IPS-NIHi7 (cell line): ENCODE data around the gene MAGI2.
"Not testable (repeated sequence)": the region's sequence is repeated elsewhere in the genome, so short reads cannot be mapped to it uniquely, and the experiment has no call there.

Source experiments
- DNase-seq: peaks from one replicate; pipeline ENCODE4 v3.0.0; 2012; ENCODE audit warnings: mixed read lengths; ENCODE audit errors: extremely low spot score

The MAGI2 gene

GRCh38 chr7:78359836-78360235, 1093.6 kb downstream of the MAGI2 start:
- DNase-seq: no peak

GRCh38 chr7:78357709-78358108, 1095.8 kb downstream of the MAGI2 start:
- no peak for DNase-seq

GRCh38 chr7:78355834-78356233, 1097.6 kb downstream of the MAGI2 start:
- DNase-seq: no peak

GRCh38 chr7:78350926-78351325, 1102.5 kb downstream of the MAGI2 start:
- DNase-seq: no peak

GRCh38 chr7:78350391-78350790, 1103.1 kb downstream of the MAGI2 start:
- DNase-seq: no peak

- DNase-seq: no peak
Measured at GRCh38 chr7:78346827-78347226, 1106.6 kb downstream of the MAGI2 start.

GRCh38 chr7:78345979-78346378, 1107.5 kb downstream of the MAGI2 start:
- no peak for DNase-seq

GRCh38 chr7:78345293-78345911, 1108.1 kb downstream of the MAGI2 start:
- no peak for DNase-seq

GRCh38 chr7:78334426-78334825, 1119.0 kb downstream of the MAGI2 start:
- no peak for DNase-seq

- DNase-seq: no peak
Measured at GRCh38 chr7:78333530-78334425, 1119.7 kb downstream of the MAGI2 start.

GRCh38 chr7:78329001-78329655, 1124.3 kb downstream of the MAGI2 start:
- DNase-seq: no peak

- DNase-seq: no peak
Measured at GRCh38 chr7:78327718-78328117, 1125.7 kb downstream of the MAGI2 start.

GRCh38 chr7:78326876-78327275, 1126.6 kb downstream of the MAGI2 start:
- no peak for DNase-seq

- no peak for DNase-seq
Measured at GRCh38 chr7:78326189-78326588, 1127.3 kb downstream of the MAGI2 start.

- no peak for DNase-seq
Measured at GRCh38 chr7:78323118-78323517, 1130.3 kb downstream of the MAGI2 start.

- not testable (repeated sequence) for DNase-seq
Measured at GRCh38 chr7:78322231-78322630, 1131.2 kb downstream of the MAGI2 start.

GRCh38 chr7:78317371-78317770, 1136.1 kb downstream of the MAGI2 start:
- DNase-seq: no peak

GRCh38 chr7:78316110-78316509, 1137.4 kb downstream of the MAGI2 start:
- DNase-seq: no peak

GRCh38 chr7:78315119-78315518, 1138.3 kb downstream of the MAGI2 start:
- DNase-seq: no peak

GRCh38 chr7:78311181-78311580, 1142.3 kb downstream of the MAGI2 start:
- no peak for DNase-seq

GRCh38 chr7:78307892-78308291, 1145.6 kb downstream of the MAGI2 start:
- no peak for DNase-seq

GRCh38 chr7:78306634-78307033, 1146.8 kb downstream of the MAGI2 start:
- DNase-seq: no peak

GRCh38 chr7:78301407-78301806, 1152.1 kb downstream of the MAGI2 start:
- no peak for DNase-seq
